ENCODE results near the gene C11orf87. TPM values are rescaled to one million over a fixed set of nuclear protein-coding genes. Genes with fewer than 3 reads are reported as not detected.
A peak's percentile ranks its signal among the peaks of the same experiment; 100 is the strongest.

The C11orf87 gene
- total RNA-seq, 4 donors from 2014 or later: 0.13 TPM; not detected in 3

DNA sequence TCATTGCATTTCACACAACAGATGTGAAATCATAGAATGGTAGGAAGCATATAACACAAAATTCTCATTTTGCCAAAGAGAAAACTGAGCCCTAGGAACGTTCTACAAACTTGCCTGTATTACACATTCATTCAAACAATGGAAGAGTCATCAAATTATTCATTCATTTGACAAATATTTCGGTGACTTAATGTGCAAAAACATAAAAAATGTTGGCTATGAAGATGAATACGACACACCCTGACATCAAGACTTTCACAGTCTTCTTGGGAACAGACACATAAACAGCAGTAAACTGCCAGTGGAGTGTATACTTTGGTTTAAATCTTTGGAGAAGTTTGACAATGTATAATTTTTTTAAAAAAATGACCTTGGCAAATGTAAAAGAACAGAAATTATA lies 20.4 kb upstream of the C11orf87 start:
- 67 to 83% methylated on average over 1 to 3 of the region's 3 CpGs for WGBS, 2 donors (ENCODE audit: low coverage in 1 of 2)
- ATAC-seq: no peak

DNA sequence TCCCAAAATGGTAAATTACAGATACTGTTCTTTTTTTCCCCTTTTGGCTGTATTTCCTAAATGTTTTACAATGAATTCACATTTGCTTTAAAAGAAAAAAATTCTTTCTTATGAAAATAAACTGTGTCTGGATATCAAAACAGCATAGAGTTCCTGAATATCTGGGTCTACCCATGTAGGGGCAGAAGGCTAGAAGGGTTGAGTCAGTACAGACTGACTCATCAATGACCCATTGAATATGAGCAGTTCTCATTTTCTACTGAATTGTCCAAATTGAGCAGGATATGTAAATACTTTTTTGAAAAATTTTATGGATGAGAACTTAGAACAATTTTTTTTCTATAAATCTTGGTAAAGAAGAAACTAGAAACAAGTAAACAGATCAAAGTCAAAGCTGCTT lies 16.3 kb upstream of the C11orf87 start:
- H3K27ac ChIP-seq: no peak overlapping the region
- no peaks in the 10 kb centered on the region for H3K36me3 ChIP-seq
- TF ChIP-seq, protein P1, sequence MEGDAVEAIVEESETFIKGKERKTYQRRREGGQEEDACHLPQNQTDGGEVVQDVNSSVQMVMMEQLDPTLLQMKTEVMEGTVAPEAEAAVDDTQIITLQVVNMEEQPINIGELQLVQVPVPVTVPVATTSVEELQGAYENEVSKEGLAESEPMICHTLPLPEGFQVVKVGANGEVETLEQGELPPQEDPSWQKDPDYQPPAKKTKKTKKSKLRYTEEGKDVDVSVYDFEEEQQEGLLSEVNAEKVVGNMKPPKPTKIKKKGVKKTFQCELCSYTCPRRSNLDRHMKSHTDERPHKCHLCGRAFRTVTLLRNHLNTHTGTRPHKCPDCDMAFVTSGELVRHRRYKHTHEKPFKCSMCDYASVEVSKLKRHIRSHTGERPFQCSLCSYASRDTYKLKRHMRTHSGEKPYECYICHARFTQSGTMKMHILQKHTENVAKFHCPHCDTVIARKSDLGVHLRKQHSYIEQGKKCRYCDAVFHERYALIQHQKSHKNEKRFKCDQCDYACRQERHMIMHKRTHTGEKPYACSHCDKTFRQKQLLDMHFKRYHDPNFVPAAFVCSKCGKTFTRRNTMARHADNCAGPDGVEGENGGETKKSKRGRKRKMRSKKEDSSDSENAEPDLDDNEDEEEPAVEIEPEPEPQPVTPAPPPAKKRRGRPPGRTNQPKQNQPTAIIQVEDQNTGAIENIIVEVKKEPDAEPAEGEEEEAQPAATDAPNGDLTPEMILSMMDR (IDR thresholded peaks at IDR 0.05): no peak
- TF ChIP-seq POLR2AphosphoS5 (IDR thresholded peaks at IDR 0.05) (no peak), EP300 (IDR thresholded peaks at IDR 0.05) (no peak), POLR2A (IDR thresholded peaks at IDR 0.05) (no peak)
- H3K4me3 ChIP-seq: no peak overlapping the region
- H3K9me3 ChIP-seq: no peaks in the 10 kb centered on the region
- H3K27me3 ChIP-seq: no peaks in the 10 kb centered on the region
- H3K4me1 ChIP-seq: no peaks in the 10 kb centered on the region
- ATAC-seq: no peak

More for the DNA sequence above, 20.4 kb upstream of the C11orf87 start:
- no peak for TF ChIP-seq POLR2AphosphoS5 (IDR thresholded peaks at IDR 0.05)
- TF ChIP-seq POLR2A (IDR thresholded peaks at IDR 0.05): no peak
- TF ChIP-seq, protein P1 (IDR thresholded peaks at IDR 0.05): no peak
- no peak for TF ChIP-seq EP300 (IDR thresholded peaks at IDR 0.05)
- Histone ChIP-seq H3K4me1 (no peaks in the 10 kb centered on the region), H3K9me3 (no peaks in the 10 kb centered on the region), H3K27ac (no peak overlapping the region), H3K4me3 (no peak overlapping the region), H3K27me3 (no peaks in the 10 kb centered on the region), H3K36me3 (no peaks in the 10 kb centered on the region)

DNA sequence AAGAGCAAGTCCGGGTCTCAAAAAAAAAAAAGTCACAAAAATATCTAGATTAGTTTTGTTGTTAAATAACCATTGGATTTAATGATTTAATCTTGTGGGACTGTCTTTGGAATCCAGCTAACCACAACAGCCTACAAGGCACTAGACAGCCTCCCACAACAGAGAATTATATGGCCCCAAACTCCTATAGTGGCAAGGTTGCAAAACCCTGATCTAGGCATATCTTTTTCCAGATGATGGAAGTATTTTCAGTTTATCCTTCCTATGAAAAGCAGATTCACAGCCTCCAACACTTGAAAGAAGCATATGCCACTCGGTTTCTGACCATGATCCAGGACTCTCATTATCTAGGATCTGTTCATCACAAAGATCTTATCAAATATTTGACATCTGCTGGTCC lies 5.4 kb upstream of the C11orf87 start:
- Histone ChIP-seq H3K36me3 (no peaks in the 10 kb centered on the region), H3K9me3 (no peaks in the 10 kb centered on the region), H3K27ac (no peak overlapping the region), H3K4me3 (no peak overlapping the region), H3K27me3 (peaks cover 27% of the 10 kb centered on the region), H3K4me1 (no peaks in the 10 kb centered on the region)
- WGBS, 2 donors (ENCODE audit: low coverage in 1 of 2): 57 to 72% methylated on average over 1 to 2 of the region's 2 CpGs
- no peak for ATAC-seq
- TF ChIP-seq POLR2A (IDR thresholded peaks at IDR 0.05): no peak
- TF ChIP-seq EP300 (IDR thresholded peaks at IDR 0.05): no peak
- TF ChIP-seq, protein P1 (IDR thresholded peaks at IDR 0.05): no peak

DNA sequence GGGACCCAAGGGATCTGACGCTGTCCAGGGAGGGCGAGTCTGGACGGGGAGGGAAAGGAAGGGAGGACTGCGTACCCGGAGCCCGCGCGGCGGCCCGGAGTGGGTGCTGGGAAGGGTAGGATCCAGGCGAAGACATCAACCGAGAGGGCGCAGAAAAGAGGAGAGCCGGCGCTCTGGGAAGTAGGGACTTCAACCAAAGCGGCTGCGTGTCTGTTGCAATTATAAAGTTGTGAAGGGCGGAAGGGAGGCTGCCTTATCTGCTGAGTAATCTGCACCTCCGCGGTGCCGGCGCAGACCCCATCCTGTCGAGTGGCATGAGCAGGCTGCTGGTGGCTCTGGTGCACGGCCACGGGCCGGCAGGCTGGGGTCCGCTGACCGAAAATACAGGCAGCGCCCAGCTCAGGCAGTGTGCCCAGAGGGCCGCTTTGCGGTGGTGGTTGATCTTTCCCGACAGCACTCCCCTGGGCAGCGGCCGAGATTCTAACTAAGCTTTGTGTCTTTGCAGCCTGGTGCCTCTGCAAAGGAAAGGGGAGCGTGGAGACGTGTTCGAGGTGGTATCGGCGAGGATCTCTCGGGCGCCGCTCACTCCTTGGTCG lies 978 bp downstream of the C11orf87 start:
- no peaks in the 10 kb centered on the region for H3K36me3 ChIP-seq
- H3K4me3 ChIP-seq: peak overlapping the region in 1 of 2 donors; percentile 41
- peaks cover 71% of the 10 kb centered on the region for H3K27me3 ChIP-seq
- TF ChIP-seq POLR2A (IDR thresholded peaks at IDR 0.05) (no peak), EP300 (IDR thresholded peaks at IDR 0.05) (no peak), POLR2AphosphoS5 (IDR thresholded peaks at IDR 0.05) (no peak)
- TF ChIP-seq, protein P1 (IDR thresholded peaks at IDR 0.05): no peak
- no peak for ATAC-seq
- H3K9me3 ChIP-seq: no peaks in the 10 kb centered on the region
- H3K27ac ChIP-seq: no peak overlapping the region
- 0 to 2% methylated on average over 9 to 10 of the region's 43 CpGs for WGBS, 2 donors (ENCODE audit: low coverage in 1 of 2)
- H3K4me1 ChIP-seq: peaks cover 0 to 25% (median 12%) of the 10 kb centered on the region in 3 donors

DNA sequence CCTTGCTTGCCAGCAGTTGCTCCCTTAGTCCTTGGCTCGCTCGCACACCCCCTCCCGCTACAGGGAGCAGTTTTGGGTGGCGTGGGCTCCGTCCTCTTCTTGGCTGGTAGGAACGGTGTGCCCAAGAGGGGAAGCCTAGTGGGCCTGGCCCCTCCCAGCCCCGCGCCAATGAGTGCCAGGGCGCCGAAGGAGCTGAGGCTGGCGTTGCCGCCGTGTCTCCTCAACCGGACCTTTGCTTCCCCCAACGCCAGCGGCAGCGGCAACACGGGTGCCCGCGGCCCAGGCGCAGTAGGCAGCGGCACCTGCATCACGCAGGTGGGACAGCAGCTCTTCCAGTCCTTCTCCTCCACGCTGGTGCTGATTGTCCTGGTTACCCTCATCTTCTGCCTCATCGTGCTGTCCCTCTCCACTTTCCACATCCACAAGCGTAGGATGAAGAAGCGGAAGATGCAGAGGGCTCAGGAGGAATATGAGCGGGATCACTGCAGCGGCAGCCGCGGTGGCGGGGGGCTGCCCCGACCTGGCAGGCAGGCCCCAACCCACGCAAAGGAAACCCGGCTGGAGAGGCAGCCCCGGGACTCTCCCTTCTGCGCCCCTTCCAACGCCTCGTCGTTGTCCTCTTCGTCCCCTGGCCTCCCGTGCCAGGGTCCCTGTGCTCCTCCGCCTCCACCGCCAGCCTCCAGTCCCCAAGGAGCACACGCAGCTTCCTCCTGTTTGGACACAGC lies 1.6 kb downstream of the C11orf87 start:
- H3K27me3 ChIP-seq: peaks cover 71% of the 10 kb centered on the region
- H3K9me3 ChIP-seq: no peaks in the 10 kb centered on the region
- no peak for ATAC-seq
- H3K4me3 ChIP-seq: peak overlapping the region in 1 of 2 donors; percentile 41
- H3K27ac ChIP-seq: no peak overlapping the region
- no peaks in the 10 kb centered on the region for H3K36me3 ChIP-seq
- WGBS, 2 donors (ENCODE audit: low coverage in 1 of 2): 7 to 9% methylated on average over 3 to 8 of the region's 45 CpGs
- TF ChIP-seq POLR2AphosphoS5 (IDR thresholded peaks at IDR 0.05): no peak
- TF ChIP-seq, protein P1 (IDR thresholded peaks at IDR 0.05): no peak
- no peak for TF ChIP-seq EP300 (IDR thresholded peaks at IDR 0.05)
- no peak for TF ChIP-seq POLR2A (IDR thresholded peaks at IDR 0.05)
- peaks cover 0 to 25% (median 12%) of the 10 kb centered on the region in 3 donors for H3K4me1 ChIP-seq
